H1 (cell line): ENCODE measurements around the gene NDUFA3. TPM values are rescaled to one million over a fixed set of nuclear protein-coding genes. Genes with fewer than 3 reads are reported as not detected.

ENCODE experiments used
- CTCF ChIA-PET: fragments of 300-600 bp; sonication (Branson Sonifier 250); formaldehyde crosslinking; loops from one replicate; lab custom pipeline; 2021; ENCODE audit not compliant: partially characterized antibody; lab: Charles Lee
- POLR2A ChIA-PET: fragments of 300-600 bp; sonication (Branson Sonifier 250); formaldehyde crosslinking; loops from one replicate; lab custom pipeline; 2021; ENCODE audit warnings: inconsistent platforms; ENCODE audit not compliant: partially characterized antibody; lab: Charles Lee
- DNase-seq, 2 experiments: peaks; one replicate each; pipeline versions ENCODE4 v3.0.0 to v3.0.0-alpha.2; 2010 to 2022; ENCODE audit warnings: low spot score in 2 of 2, low read depth in 1 of 2, mixed read lengths in 1 of 2
- FAIRE-seq: peaks from 2 replicates; lab custom pipeline; 2011; peaks lifted over from hg19 to GRCh38; lab: Jason Lieb, UNC
- H2AFZ ChIP-seq: 2 replicates; pipeline ENCODE4 v1.8.1; 2012; ENCODE audit warnings: low read length, inconsistent platforms
- H2AK5ac ChIP-seq: 2 replicates; pipeline ENCODE4 v1.6.1; 2013; ENCODE audit warnings: low read depth, low read length
- H2BK120ac ChIP-seq: replicated peaks from 2 replicates; pipeline ENCODE3; 2013; ENCODE audit warnings: low read depth, low read length, inconsistent platforms
- H2BK12ac ChIP-seq: 2 replicates; pipeline ENCODE4 v1.6.1; 2013; ENCODE audit warnings: low read depth, low read length
- H2BK15ac ChIP-seq: 2 replicates; pipeline ENCODE4 v1.6.1; 2013; ENCODE audit warnings: low read length
- H2BK20ac ChIP-seq: 2 replicates; pipeline ENCODE4 v1.6.1; 2013; ENCODE audit warnings: low read length
- H2BK5ac ChIP-seq: 2 replicates; pipeline ENCODE4 v1.6.1; 2013; ENCODE audit warnings: low read depth, low read length
- H3K14ac ChIP-seq: 2 replicates; pipeline ENCODE4 v1.6.1; 2013; ENCODE audit warnings: inconsistent platforms; ENCODE audit not compliant: insufficient read length
- H3K18ac ChIP-seq: 2 replicates; pipeline ENCODE4 v1.6.1; 2013; ENCODE audit warnings: low read length; ENCODE audit errors: extremely low read depth
- H3K23ac ChIP-seq: 2 replicates; pipeline ENCODE4 v1.6.1; 2013; ENCODE audit warnings: inconsistent platforms; ENCODE audit not compliant: insufficient read length
- H3K23me2 ChIP-seq: 2 replicates; pipeline ENCODE4 v1.6.1; 2013; ENCODE audit warnings: low read depth, low read length
- H3K27ac ChIP-seq: 2 replicates; pipeline ENCODE4 v1.6.1; 2011; ENCODE audit warnings: low read depth, low read length, inconsistent platforms
- H3K27me3 ChIP-seq, 4 experiments: replicated peaks in 1 of 4; 1 replicate in 1 of 4; 2 replicates in 3 of 4; pipeline versions ENCODE4 v1.6.1 to v1.8.1; 2011 to 2013; ENCODE audit warnings: low read length in 3 of 4, mild to moderate bottlenecking in 3 of 4, inconsistent platforms in 2 of 4, mixed read lengths in 2 of 4, moderate library complexity in 1 of 4; ENCODE audit not compliant: control insufficient read depth in 3 of 4, insufficient read depth in 3 of 4; ENCODE audit errors: extremely low read depth in 1 of 4
- H3K36me3 ChIP-seq, 4 experiments: 2 replicates each; pipeline versions ENCODE4 v1.6.1 to v1.8.1; 2011 to 2013; ENCODE audit warnings: mild to moderate bottlenecking in 4 of 4, low read length in 3 of 4, moderate library complexity in 2 of 4, control low read depth in 1 of 4, inconsistent platforms in 1 of 4; ENCODE audit not compliant: insufficient read depth in 4 of 4, control insufficient read depth in 2 of 4
- H3K4ac ChIP-seq: replicated peaks from 2 replicates; pipeline ENCODE3; 2013; ENCODE audit warnings: low read length, low read depth, mixed read lengths, inconsistent platforms; ENCODE audit not compliant: insufficient read length
- H3K4me1 ChIP-seq, 4 experiments: replicated peaks in 1 of 4; 1 replicate in 1 of 4; 2 replicates in 3 of 4; pipeline versions ENCODE4 v1.6.1 to v1.8.1; 2011 to 2013; ENCODE audit warnings: low read length in 3 of 4, inconsistent platforms in 2 of 4, mixed read lengths in 1 of 4; ENCODE audit not compliant: insufficient read depth in 4 of 4, control insufficient read depth in 3 of 4
- H3K4me2 ChIP-seq, 2 experiments: 2 replicates each; pipeline versions ENCODE4 v1.6.1 to v1.8.1; 2011 to 2013; ENCODE audit warnings: low read depth in 2 of 2, low read length in 2 of 2, control low read depth in 1 of 2, inconsistent platforms in 1 of 2, mild to moderate bottlenecking in 1 of 2; ENCODE audit not compliant: insufficient read depth in 1 of 2
- H3K4me3 ChIP-seq, 4 experiments: fragments of 200-600, 300-600 bp in 1 of 4; sonication (generic), shearing (Covaris generic), sonication (Bioruptor Twin) in 1 of 4; 2 replicates each; pipeline versions ENCODE4 v1.5.1 to v1.8.1; 2011 to 2016; ENCODE audit warnings: low read length in 4 of 4, low read depth in 3 of 4, control low read depth in 2 of 4, inconsistent platforms in 2 of 4, mild to moderate bottlenecking in 2 of 4, mixed read lengths in 1 of 4, moderate library complexity in 1 of 4; ENCODE audit not compliant: insufficient read depth in 2 of 4; ENCODE audit errors: extremely low read depth in 1 of 4
- H3K56ac ChIP-seq: replicated peaks from 2 replicates; pipeline ENCODE3; 2013; ENCODE audit warnings: low read depth, mild to moderate bottlenecking, mixed read lengths, low read length, inconsistent platforms; ENCODE audit not compliant: insufficient read length
- H3K79me1 ChIP-seq: 2 replicates; pipeline ENCODE4 v1.6.1; 2013; ENCODE audit warnings: low read depth, low read length, control low read depth
- H3K79me2 ChIP-seq, 2 experiments: 2 replicates each; pipeline versions ENCODE4 v1.6.1 to v1.8.1; 2012 to 2013; ENCODE audit warnings: low read length in 2 of 2, mild to moderate bottlenecking in 2 of 2, inconsistent platforms in 1 of 2; ENCODE audit not compliant: insufficient read depth in 2 of 2, control insufficient read depth in 1 of 2
- H3K9ac ChIP-seq, 4 experiments: replicated peaks in 1 of 4; 1 replicate in 1 of 4; 2 replicates in 3 of 4; pipeline versions ENCODE4 v1.6.1 to v1.8.1; 2011 to 2013; ENCODE audit warnings: low read depth in 3 of 4, low read length in 3 of 4, control low read depth in 2 of 4, mild to moderate bottlenecking in 2 of 4, moderate library complexity in 2 of 4, inconsistent platforms in 1 of 4; ENCODE audit errors: extremely low read depth in 1 of 4
- H3K9me3 ChIP-seq, 2 experiments: 2 replicates each; pipeline versions ENCODE4 v1.6.1 to v1.8.1; 2012 to 2013; ENCODE audit warnings: mild to moderate bottlenecking in 2 of 2, moderate library complexity in 2 of 2, control low read depth in 1 of 2, inconsistent platforms in 1 of 2, low read depth in 1 of 2, low read length in 1 of 2, mixed read lengths in 1 of 2; ENCODE audit not compliant: insufficient read depth in 2 of 2
- H4K20me1 ChIP-seq, 2 experiments: replicated peaks in 1 of 2; 2 replicates each; pipeline versions ENCODE3 to v1.8.1; 2011 to 2013; ENCODE audit warnings: inconsistent platforms in 2 of 2, low read length in 2 of 2, mild to moderate bottlenecking in 1 of 2; ENCODE audit not compliant: insufficient read depth in 2 of 2, control insufficient read depth in 1 of 2
- H4K5ac ChIP-seq: 2 replicates; pipeline ENCODE4 v1.6.1; 2013; ENCODE audit warnings: low read length, low read depth, mixed read lengths, inconsistent platforms; ENCODE audit not compliant: insufficient read length
- H4K8ac ChIP-seq: 2 replicates; pipeline ENCODE4 v1.8.0; 2013; ENCODE audit warnings: mild to moderate bottlenecking, moderate library complexity, low read length, inconsistent platforms; ENCODE audit not compliant: insufficient read depth; ENCODE audit errors: extremely low read depth
- H4K91ac ChIP-seq: replicated peaks from 2 replicates; pipeline ENCODE3; 2013; ENCODE audit warnings: low read length, mixed read lengths, inconsistent platforms; ENCODE audit not compliant: insufficient read length
- BACH1 ChIP-seq: IDR thresholded peaks from 2 replicates; pipeline ENCODE4 v1.6.1; 2012; ENCODE audit warnings: low read length, improper control_type of control experiment
- BCL11A ChIP-seq, 2 experiments: IDR thresholded peaks; one replicate each; pipeline ENCODE4 v1.6.1; 2011; ENCODE audit warnings: low read depth in 2 of 2, low read length in 2 of 2, mild to moderate bottlenecking in 2 of 2
- CHD2 ChIP-seq: IDR thresholded peaks from 2 replicates; pipeline ENCODE4 v1.6.1; 2012; ENCODE audit warnings: low read length, improper control_type of control experiment
- FOSL1 ChIP-seq: IDR thresholded peaks from 2 replicates; pipeline ENCODE4 v1.6.1; 2011; ENCODE audit warnings: mild to moderate bottlenecking, low read depth, low read length, moderate library complexity; ENCODE audit not compliant: insufficient read depth
- GABPA ChIP-seq: IDR thresholded peaks from 2 replicates; pipeline ENCODE4 v1.6.1; 2011; ENCODE audit warnings: mild to moderate bottlenecking, low read length, moderate library complexity, borderline replicate concordance; ENCODE audit not compliant: insufficient read depth
- JUND ChIP-seq: IDR thresholded peaks from 2 replicates; pipeline ENCODE4 v1.6.1; 2011; ENCODE audit warnings: mild to moderate bottlenecking, improper control_type of control experiment, low read length
- KDM1A ChIP-seq: fragments of 200-600, 300-600 bp; sonication (generic); IDR thresholded peaks from 2 replicates; pipeline ENCODE4 v1.7.1; 2016; ENCODE audit warnings: mild to moderate bottlenecking, low read length, borderline replicate concordance
- RAD21 ChIP-seq, 2 experiments: IDR thresholded peaks in 1 of 2; conservative IDR thresholded peaks in 1 of 2; 2 replicates each; pipeline ENCODE4 v1.6.1; 2011; ENCODE audit warnings: low read depth in 2 of 2, low read length in 2 of 2, improper control_type of control experiment in 1 of 2, inconsistent platforms in 1 of 2, mild to moderate bottlenecking in 1 of 2, moderate library complexity in 1 of 2
- SIRT6 ChIP-seq: IDR thresholded peaks from one replicate; pipeline ENCODE4 v1.7.1; 2012; ENCODE audit warnings: low read length, inconsistent platforms
- SP1 ChIP-seq: IDR thresholded peaks from 2 replicates; pipeline ENCODE4 v1.6.1; 2011; ENCODE audit warnings: low read depth, low read length
- USF2 ChIP-seq: IDR thresholded peaks from 2 replicates; pipeline ENCODE4 v1.6.1; 2011; ENCODE audit warnings: low read length, improper control_type of control experiment
- YY1 ChIP-seq: IDR thresholded peaks from 2 replicates; pipeline ENCODE4 v1.6.1; 2011; ENCODE audit warnings: low read depth, mild to moderate bottlenecking, low read length
- WGBS, 2 experiments: shearing (Covaris generic) in 1 of 2; methylation state at CpG; one replicate each; pipeline versions ENCODE4 v1.1.6 to v1.1.7; 2013 to 2015; ENCODE audit warnings: low lambda C conversion rate in 2 of 2, mixed read lengths in 2 of 2, inconsistent platforms in 1 of 2, low coverage in 1 of 2, missing lambda C conversion rate in 1 of 2; ENCODE audit not compliant: insufficient replicate concordance in 2 of 2, insufficient coverage in 1 of 2, insufficient read length in 1 of 2; ENCODE audit errors: extremely low coverage in 1 of 2, missing lambda C conversion rate in 1 of 2; 5-methylcytosine and 5-hydroxymethylcytosine counted together
- polyA plus RNA-seq, 7 experiments: library from polyadenylated mRNA; depleted of rRNA in 3 of 7; stranded (reverse) in 5 of 7; unstranded in 2 of 7; fragments of >200 nt in 5 of 7; fragments of 200-250 nt in 2 of 7; gene quantifications; 1 replicate in 5 of 7; 2 replicates in 1 of 7; 4 replicates in 1 of 7; pipeline versions ENCODE4 v1.2.1 to v1.2.3, GENCODE V29; 2011 to 2013; ENCODE audit warnings: missing spikeins in 2 of 7, mixed read lengths in 2 of 7
- total RNA-seq: library from RNA; stranded (reverse); fragmentation: NEBNext Ultra II Directional; extraction: Animal tissue kit (Norgen Biotek cat#: 25700); gene quantifications from 2 replicates; pipeline ENCODE4 v1.2.1, GENCODE V29; 2021

NDUFA3 gene
- total and polyA plus RNA-seq, 2 of the 8 experiments (the other 6 are each of a cell fraction or from before 2014, with no cell fraction given), result 175 to 208 TPM

- no peak for FAIRE-seq
- Histone ChIP-seq H3K4ac (no peak overlapping the region), H3K36me3 (peaks cover 26 to 74% (median 47%) of the 10 kb centered on the region in 4 experiments), H4K5ac (no peak overlapping the region), H3K9me3 (no peaks in the 10 kb centered on the region), H3K18ac (no peak overlapping the region), H3K4me2 (no peak overlapping the region), H3K56ac (no peak overlapping the region), H2BK5ac (no peak overlapping the region), H4K8ac (no peak overlapping the region), H3K27ac (no peak overlapping the region), H3K27me3 (no peaks in the 10 kb centered on the region), H4K20me1 (peaks cover 0 to 11% of the 10 kb centered on the region in 2 experiments), H2BK20ac (no peak overlapping the region), H3K14ac (no peak overlapping the region), H3K79me2 (no peaks in the 10 kb centered on the region), H3K4me3 (no peak overlapping the region), H3K9ac (no peak overlapping the region), H2BK15ac (no peak overlapping the region), H4K91ac (no peak overlapping the region), H2BK120ac (no peak overlapping the region), H3K23me2 (no peaks in the 10 kb centered on the region), H3K79me1 (no peaks in the 10 kb centered on the region; the same call in 1 of the 2 replicates), H3K23ac (no peak overlapping the region), H3K4me1 (no peaks in the 10 kb centered on the region), H2AFZ (no peak overlapping the region)
- ChIA-PET POLR2A (interaction anchor here (1.0 to 5.0 kb wide), 4 partner anchors 7 to 18 kb away, joined by 3 to 40 read pairs (median 8); partner anchors contain the start of genes PRPF31 and TFPT), CTCF (no interaction called here)
- no peak for DNase-seq
- TF ChIP-seq CHD2 (no peak), JUND (no peak), SIRT6 (no peak), BACH1 (no peak), FOSL1 (no peak), BCL11A (IDR thresholded peaks at IDR 0.05; ENCODE audit: low read depth in 2 of 2, low read length in 2 of 2) (no peak), SP1 (no peak), KDM1A (no peak), RAD21 (IDR thresholded peaks at IDR 0.05 in 1 of 2, conservative IDR thresholded peaks at IDR 0.05 in 1 of 2; ENCODE audit: low read depth in 2 of 2, low read length in 2 of 2) (no peak), YY1 (no peak), USF2 (no peak), GABPA (no peak)
- TF ChIP-seq, all 59 proteins: peak for 0
- H2BK12ac ChIP-seq, result no peak overlapping the region
- H2AK5ac ChIP-seq, result no peak overlapping the region
- WGBS, 2 experiments, result 82% methylated on average over 9 of the region's 9 CpGs; no CpG with 5 or more reads in 1 of the 2 experiments
Observed at GRCh38 chr19:54125713-54126112, 23.1 kb downstream of the NDUFA3 start.
